Adrenal gland (tissue), 5 donors: Measurements from ENCODE around the gene NLRX1.

Experiments
- POLR2A ChIP-seq, 2 donors: fragments of 450-650 bp; IDR thresholded peaks; one replicate each; pipeline ENCODE4 v1.6.1; 2017; ENCODE audit warnings: antibody characterized with exemption in 2 of 2, mild to moderate bottlenecking in 2 of 2, moderate library complexity in 1 of 2
- TF ChIP-seq, protein P1 (sequence below), 6 experiments: fragments of 450-650 bp in 4 of 6; fragments of 200-600 bp in 2 of 6; sonication (generic) in 1 of 6; IDR thresholded peaks; 1 replicate in 5 of 6; 2 replicates in 1 of 6; pipeline versions ENCODE4 v1.5.1 to v1.8.0; 2016 to 2021; ENCODE audit warnings: antibody characterized with exemption in 6 of 6, mild to moderate bottlenecking in 2 of 6, moderate library complexity in 1 of 6
- donor health status: DM: no; HTN: no; CAD: no.

DNA sequence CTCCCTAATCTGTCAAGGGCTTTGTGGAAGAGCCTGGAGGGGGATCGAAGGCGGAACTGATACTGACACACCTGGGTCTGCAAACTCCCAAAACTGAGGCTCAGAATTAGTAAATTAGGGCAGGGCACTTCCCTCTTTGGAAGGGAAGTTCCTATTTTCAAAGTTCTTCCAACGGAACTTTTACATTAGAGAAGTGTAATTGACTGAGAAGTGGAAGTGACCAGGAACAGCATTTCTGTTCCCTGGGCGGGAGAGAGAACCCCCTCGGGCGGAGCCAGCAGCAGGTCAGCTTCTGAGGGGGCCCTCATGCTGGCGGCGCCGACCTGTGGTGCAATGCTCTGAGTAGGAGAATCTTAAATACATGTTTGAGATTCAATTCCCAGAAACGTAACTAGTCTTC is 36.6 kb downstream of the NLRX1 start:
- TF ChIP-seq POLR2A (IDR thresholded peaks at IDR 0.05), result no peak
- TF ChIP-seq, protein P1, sequence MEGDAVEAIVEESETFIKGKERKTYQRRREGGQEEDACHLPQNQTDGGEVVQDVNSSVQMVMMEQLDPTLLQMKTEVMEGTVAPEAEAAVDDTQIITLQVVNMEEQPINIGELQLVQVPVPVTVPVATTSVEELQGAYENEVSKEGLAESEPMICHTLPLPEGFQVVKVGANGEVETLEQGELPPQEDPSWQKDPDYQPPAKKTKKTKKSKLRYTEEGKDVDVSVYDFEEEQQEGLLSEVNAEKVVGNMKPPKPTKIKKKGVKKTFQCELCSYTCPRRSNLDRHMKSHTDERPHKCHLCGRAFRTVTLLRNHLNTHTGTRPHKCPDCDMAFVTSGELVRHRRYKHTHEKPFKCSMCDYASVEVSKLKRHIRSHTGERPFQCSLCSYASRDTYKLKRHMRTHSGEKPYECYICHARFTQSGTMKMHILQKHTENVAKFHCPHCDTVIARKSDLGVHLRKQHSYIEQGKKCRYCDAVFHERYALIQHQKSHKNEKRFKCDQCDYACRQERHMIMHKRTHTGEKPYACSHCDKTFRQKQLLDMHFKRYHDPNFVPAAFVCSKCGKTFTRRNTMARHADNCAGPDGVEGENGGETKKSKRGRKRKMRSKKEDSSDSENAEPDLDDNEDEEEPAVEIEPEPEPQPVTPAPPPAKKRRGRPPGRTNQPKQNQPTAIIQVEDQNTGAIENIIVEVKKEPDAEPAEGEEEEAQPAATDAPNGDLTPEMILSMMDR (IDR thresholded peaks at IDR 0.05), result no peak
